GM19468 (cell line): ENCODE data around the gene CHTF18.
"Not testable (repeated sequence)": the region's sequence is repeated elsewhere in the genome, so short reads cannot be mapped to it uniquely, and the experiment has no call there.

Experiments
- ATAC-seq: cut with Tn5 transposase; IDR thresholded peaks from one replicate; pipeline ENCODE4 v1.9.1; 2021; ENCODE audit warnings: mild to moderate bottlenecking, moderate library complexity, moderate number of reproducible peaks; ENCODE audit not compliant: unreplicated experiment; ENCODE audit errors: extremely low read depth

Gene CHTF18

GRCh38 chr16:772959-773358 lies 15.5 kb upstream of the CHTF18 start:
- ATAC-seq, result no peak

DNA sequence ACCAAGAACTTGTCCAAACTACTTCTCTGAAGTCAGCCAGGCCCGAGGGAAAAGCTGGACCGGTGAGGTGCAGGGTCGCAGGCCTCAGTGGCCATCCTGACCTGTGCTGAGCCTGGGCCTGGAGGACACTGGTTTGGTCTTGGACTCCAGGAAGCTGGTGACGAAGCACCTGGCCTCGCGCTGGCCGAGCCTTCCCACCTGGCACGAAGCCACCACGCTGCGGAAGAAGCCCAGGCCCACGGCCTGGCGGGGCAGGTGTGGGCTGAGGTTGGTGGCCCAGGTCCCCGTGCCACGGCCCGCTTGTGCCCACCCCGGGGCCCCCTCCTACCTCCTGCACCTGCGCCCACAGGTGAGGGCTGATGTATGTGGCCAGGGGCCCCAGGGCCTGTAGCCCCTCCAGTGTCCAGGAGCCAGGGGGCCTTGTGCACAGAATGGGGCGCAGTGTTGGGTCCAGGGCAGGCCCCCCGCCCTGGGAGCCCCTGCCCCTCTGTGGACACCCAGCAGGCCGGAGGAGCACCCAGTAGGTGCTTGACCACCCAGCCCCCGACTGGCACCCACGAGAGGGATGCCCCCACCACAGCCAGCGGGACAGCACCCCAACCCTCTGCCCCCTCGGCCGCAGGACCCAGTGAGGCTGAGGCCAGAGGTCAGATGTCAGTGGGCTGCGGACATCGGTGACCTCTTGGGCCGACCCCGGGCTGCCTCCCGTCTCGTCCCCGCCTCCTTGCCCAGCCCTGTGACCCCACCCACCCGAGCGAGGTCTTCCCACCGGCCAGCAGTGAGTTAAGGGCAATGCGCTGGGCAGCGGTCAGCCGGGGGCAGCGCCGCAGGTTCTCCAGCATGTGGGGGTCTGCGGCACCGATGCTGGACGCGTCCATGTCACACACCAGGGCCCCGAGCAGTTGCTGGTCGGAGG lies 14.1 kb upstream of the CHTF18 start:
- ATAC-seq, result no peak

- ATAC-seq, result no peak
Measured at GRCh38 chr16:775236-775796, 13.1 kb upstream of the CHTF18 start.

DNA sequence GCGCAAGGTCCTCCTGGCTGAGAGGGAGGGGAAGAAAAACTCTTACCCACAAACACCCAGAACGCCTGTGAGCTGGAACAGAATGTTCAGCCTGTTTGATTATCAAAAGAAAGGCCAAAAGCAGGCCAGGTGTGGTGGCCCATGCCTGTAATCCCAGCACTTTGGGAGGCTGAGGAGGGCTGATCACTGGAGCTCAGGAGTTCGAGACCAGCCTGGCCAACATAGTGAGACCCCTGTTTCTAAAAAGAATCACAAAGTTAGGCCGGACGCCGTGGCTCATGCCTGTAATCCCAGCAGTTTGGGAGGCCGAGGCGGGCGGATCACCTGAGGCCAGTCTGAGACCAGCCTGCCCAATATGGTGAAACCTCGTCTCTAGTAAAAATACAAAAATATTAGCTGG lies 12.1 kb upstream of the CHTF18 start:
- ATAC-seq, result not testable (repeated sequence)

DNA sequence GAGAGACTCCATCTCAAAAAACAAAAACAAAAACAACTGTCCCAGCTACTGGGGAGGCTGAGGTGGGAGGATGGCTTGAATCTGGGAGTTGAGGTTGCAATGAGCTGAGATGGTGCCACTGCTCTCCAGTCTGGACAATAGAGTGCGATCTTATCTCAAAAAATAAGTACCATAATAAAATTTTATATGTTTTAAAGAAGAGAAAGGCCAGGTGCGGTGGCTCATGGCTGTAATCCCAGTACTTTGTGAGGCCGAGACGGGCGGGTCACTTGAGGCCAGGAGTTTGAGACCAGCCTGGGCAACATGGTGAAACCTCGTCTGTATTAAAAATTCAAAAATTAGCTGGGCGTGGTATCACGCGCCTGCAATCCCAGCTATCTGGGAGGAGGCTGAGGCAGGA lies 11.6 kb upstream of the CHTF18 start:
- ATAC-seq, result no peak

- no peak for ATAC-seq
Measured at GRCh38 chr16:777826-778225, 10.6 kb upstream of the CHTF18 start.

GRCh38 chr16:778447-778846 lies 10.0 kb upstream of the CHTF18 start:
- no peak for ATAC-seq

DNA sequence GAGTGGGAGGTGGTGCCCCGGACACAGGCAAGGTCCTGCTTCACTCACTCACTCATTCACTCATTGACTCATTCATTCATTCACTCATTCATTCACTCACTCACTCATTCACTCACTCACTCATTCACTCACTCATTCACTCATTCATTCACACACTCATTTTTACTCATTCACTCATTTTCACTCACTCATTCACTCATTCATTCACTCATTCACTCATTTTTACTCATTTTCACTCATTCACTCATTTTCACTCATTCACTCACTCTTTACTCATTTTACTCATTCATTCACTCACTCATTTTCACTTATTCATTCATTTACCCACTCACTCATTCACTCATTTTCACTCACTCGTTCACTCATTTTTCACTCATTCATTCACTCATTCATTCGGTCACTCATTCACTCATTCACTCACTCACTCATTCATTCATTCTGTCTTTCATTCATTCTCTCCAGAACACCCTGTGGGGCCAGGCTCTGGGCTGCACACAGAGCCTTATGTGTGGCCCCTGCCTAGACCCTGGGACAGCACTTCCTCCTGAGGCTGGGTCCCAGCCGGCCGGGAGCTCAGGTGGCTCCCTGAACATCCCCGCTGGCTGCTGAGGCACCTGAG lies 9.4 kb upstream of the CHTF18 start:
- no peak for ATAC-seq

DNA sequence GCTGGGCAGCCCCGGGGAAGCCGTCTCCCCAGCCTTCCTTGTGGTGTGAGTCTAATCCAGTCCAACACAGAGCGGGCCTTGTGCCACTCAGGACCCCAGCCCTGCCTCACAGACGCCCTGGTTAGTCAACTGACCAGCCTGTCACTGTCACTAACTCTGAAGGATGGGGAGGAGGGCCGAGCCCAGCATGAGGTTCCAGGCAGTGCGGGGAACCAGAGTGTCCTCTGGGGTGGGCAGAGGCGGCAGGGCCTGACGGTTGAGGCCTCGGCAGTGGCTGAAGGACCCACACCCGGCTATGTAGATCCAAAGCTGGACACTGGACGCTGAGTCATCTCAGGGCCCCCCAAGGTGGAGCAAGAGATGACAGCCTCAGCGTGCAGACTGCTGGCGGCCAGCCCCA lies 8.9 kb upstream of the CHTF18 start:
- ATAC-seq, result no peak

- ATAC-seq, result no peak
Measured at GRCh38 chr16:780296-780695, 8.1 kb upstream of the CHTF18 start.

DNA sequence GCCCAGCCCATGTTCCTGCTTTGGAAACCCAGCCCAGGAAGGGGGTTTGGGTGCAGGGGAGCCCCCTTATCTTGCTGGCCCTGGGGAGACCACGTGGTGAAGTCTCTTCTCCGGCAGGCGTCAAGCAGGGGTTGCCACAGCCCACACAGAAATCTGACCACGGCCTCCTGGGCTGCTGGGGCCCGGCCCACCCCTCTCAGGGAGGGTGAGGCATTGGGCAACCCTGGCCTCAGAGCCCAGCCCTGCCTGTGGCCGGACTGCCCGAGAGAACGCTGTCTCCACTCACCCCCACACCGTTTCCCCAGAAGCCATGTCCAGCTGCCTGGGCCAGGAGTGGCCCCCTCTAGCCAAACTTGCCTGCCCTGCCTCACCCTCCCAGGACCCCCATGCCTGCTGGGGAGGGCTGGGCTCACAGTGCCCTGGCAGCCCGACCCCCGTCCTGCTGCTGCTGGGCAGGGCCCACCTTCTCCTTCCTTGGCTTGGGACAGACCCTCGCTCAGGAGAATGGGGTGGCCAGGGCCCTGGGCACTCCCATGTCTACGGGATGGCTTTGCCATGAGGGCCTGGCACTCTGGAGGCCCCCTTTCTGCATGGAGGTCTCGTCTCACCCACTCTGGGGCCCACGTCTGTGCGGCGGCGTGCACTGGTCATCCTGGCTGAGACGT lies 6.9 kb upstream of the CHTF18 start:
- ATAC-seq, result no peak

DNA sequence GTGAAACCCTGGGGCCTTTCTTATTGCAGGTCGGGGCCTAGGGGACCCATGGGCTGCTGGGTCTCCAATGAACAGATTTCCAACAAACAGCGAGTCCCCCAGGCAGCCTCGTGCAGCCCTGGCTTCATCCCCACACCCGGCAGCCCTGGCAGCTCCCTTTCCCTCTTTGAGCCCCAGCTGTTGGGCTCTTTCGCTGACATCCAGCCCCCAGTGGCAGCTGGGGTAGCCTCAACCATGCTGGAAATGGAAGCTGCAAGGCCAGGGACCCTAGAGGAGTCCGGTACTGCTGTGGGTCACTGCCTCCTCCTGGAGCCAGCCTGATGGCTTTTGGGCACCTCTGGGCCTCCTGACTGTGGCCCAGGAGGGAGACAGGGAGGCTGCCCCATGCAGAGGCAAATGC lies 6.2 kb upstream of the CHTF18 start:
- ATAC-seq, result no peak

DNA sequence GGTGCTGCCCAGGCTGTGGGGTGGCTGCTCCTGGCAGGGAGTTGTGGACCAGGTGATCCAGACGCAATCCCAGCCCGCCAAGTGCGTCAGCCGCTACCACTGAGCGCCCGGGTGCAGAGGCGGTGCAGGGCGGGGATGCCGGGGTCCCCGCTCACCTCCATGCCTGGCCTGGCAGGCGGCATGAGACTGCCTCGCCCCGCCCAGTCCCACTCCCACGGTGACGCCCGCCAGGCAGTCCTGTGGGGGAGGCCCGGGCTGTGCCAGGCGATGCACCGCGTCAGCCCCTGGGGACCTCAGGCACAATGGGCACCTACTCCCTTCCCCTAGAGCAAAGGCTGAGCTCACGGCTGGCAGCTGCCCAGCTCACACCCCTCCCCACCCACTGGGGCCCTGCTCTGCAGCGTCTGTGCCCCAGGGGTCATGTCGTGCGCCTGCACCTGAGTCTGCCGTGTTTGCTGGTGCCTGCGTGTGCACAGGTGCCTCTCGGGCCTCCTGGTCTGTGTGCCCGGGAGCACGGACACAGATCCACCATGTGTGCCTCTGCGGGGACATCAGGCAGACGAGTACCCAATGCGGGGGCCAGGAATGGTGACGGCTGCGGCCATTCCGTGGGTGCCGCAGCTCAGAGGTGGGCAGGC lies 5.5 kb upstream of the CHTF18 start:
- no peak for ATAC-seq

DNA sequence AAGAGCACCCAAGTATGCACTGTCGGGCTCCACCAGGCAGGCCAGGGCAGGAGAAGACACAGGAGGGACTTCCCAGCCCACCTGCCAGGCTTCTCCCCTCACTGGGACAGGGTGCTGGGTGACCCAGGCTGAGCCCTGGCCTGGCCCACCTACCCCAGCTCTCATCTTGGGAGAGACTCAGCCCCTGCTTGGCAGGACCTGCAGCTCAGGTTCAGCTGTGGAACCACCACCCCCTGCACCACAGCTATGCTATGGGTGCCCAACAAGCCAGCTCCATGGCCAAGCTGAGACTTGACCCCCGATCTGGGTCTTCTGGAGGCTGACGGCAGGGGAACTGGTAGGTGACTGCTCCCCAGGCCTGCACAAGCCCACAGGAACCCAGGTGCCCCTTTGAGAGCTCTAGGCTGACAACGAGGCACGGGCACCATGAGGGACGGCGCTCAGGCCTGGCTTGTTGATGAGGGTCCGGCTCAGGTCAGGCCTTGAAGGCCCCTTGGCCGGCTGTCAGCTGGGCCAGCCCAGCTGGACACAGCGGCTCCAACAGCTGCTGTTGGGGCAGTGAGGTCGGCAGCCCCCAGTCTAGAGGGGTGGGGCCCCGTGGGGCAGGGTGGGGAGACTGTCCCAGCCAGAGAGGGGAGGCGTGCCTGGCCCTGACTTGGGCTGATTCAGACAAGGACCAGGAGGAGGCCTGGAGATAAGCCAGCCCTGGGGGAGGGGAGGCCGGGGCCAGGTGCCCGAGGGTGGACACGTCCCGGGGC lies 4.8 kb upstream of the CHTF18 start:
- no peak for ATAC-seq

GRCh38 chr16:784431-784830 lies 4.0 kb upstream of the CHTF18 start:
- ATAC-seq, result no peak

GRCh38 chr16:785563-786535 lies 2.6 kb upstream of the CHTF18 start:
- ATAC-seq, result no peak

- no peak for ATAC-seq
Measured at GRCh38 chr16:787321-787966, 976 bp upstream of the CHTF18 start.

DNA sequence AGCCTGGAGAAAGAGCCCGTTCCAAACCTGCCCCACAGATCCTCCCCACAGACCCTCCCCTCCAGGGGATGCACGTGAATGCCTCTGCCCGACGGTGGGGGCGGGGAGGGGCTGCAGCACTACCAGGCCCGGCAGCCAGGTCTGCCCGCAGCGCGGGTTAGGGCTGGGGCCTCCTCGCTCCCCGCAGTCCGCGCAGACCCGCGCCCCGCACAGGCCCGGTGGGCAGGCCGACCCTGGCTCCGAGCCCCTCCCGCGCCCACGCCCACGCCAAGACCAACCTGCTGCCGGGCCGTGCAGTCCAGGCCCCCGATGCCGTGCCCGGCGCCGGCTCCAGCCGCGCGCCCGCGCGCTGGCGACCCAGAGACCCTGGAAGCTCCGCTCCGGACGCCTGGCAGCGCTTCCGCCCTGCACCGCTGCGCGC lies 432 bp upstream of the CHTF18 start, which contains the start of gene RPUSD1:
Gene RPUSD1 (minus strand): TSS at position 404 of the 421 bp plus-strand sequence. CDS start 644 bp downstream, outside the sequence.
- ATAC-seq, result no peak
